SU-DHL-6 (cell line): ENCODE data around the gene SORCS2.

Experiments used
- CTCF ChIP-seq: fragments of 200-600 bp; sonication (generic); IDR thresholded peaks from one replicate; pipeline ENCODE4 v1.5.1; 2017; ENCODE audit warnings: antibody characterized with exemption, mild to moderate bottlenecking, low read length, moderate library complexity; ENCODE audit not compliant: insufficient read depth, poor library complexity, severe bottlenecking
- EZH2phosphoT487 ChIP-seq: fragments of 200-600 bp; sonication (generic), shearing (Covaris generic); conservative IDR thresholded peaks from 2 replicates; pipeline ENCODE4 v1.6.1; 2018; ENCODE audit warnings: mild to moderate bottlenecking, antibody characterized with exemption, low read length, moderate library complexity, mixed read lengths

- TF ChIP-seq CTCF: no peak
- no peak for TF ChIP-seq EZH2phosphoT487
Observed at GRCh38 chr4:7735961-7736360, 543.6 kb downstream of the SORCS2 start.
